GM12891 (cell line): ENCODE data around the gene CD164.

ENCODE experiments used
- PAX5 ChIP-seq: IDR thresholded peaks from 2 replicates; pipeline ENCODE4 v1.6.1; 2011; ENCODE audit warnings: low read length, moderate library complexity, mild to moderate bottlenecking; ENCODE audit not compliant: insufficient read depth, severe bottlenecking
- POLR2A ChIP-seq: IDR thresholded peaks from 2 replicates; pipeline ENCODE4 v1.6.1; 2011; ENCODE audit warnings: low read depth, low read length, control low read depth
- POLR2AphosphoS5 ChIP-seq: IDR thresholded peaks from 2 replicates; pipeline ENCODE4 v1.6.1; 2011; ENCODE audit warnings: low read depth, low read length, control low read depth
- SPI1 ChIP-seq: IDR thresholded peaks from 2 replicates; pipeline ENCODE4 v1.6.1; 2011; ENCODE audit warnings: low read depth, low read length, control low read depth
- TAF1 ChIP-seq: IDR thresholded peaks from 2 replicates; pipeline ENCODE4 v1.6.1; 2011; ENCODE audit warnings: low read depth, low read length, control low read depth

DNA sequence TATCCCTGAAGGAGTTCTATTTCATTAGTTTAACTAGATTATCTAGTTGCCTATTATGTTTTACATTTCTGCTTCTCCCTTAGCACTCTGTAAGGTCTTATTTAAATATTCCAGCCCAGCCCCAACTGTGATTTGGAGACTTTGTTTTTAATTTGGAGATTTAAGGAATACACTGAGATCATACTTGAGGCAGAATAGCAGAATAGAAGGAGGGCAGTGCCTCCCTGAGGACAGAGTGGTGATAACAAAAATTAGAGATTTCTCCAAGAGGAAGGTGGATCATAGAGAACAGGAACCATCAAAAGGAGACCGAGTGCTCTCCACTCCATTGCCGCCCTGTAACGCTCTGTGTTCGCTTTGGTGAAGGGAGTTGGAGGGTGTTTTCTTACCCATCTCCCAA is 14.8 kb upstream of the CD164 start:
- TF ChIP-seq POLR2A, result no peak
- no peak for TF ChIP-seq SPI1
- TF ChIP-seq POLR2AphosphoS5, result no peak
- no peak for TF ChIP-seq TAF1
- TF ChIP-seq PAX5, result no peak
